Measurements from ENCODE around the gene IGSF9.
A peak's percentile ranks its signal among the peaks of the same experiment; 100 is the strongest.

DNA sequence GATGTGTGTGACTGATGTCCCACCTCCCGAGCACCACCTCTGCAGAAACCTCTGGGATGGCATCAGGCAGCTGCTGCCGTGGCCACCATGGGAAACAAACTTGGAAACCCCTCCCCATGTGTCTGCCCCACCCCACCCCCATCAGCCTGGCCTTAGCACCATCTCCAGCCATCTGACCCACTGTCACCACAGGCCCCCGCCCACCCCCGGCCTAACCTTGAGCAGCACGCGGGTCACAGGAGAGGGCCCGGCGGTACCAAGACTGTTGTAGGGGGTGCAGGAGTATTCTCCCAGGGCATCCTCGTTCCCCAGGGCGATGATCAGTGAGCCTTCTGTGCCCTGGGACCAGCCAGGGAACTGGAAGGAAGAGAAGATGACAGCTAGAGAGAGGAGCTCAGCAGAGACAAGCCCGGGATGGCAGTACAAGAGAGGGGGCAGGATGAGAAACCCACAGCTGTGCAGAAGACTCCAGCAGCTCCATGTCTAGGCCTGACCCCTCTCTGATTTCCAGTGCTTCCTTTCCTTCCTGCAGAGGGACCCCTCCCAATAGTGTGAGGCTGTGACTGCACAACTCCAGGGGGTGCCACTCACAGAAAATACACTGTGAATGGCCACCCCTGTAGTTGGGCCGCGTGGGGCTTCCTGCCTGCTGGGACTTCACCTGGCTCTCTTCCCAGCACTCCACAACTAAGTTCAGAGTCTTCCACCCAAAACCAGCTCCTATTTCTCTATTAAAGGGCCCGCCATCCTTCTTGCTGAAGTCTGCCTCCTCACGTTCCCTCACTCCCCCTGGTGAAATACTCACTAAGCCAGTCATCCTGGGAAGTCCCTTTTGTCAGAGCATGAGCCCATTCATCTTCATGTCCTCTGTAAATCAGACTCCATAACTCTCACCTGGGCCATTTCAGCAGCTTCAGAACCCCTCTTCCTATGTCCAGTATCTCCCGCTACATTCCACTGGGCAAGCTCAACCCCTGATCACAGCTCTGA lies 12.8 kb downstream of the IGSF9 start:
- peak; percentile 33; the same call in 1 of the 2 replicates for TF ChIP-seq CTCF (conservative IDR thresholded peaks at IDR 0.05; ENCODE audit: low read depth, low read length)
- TF ChIP-seq EZH2 (IDR thresholded peaks at IDR 0.05; ENCODE audit: low read length, unreplicated experiment), result no peak
- no peak for TF ChIP-seq EZH2phosphoT487 (IDR thresholded peaks at IDR 0.05; ENCODE audit: borderline replicate concordance, low read length)

All from PC-3 (cell line).